Osteoblast (primary cell): ENCODE data around the gene CHST11. TPM values are rescaled to one million over a fixed set of nuclear protein-coding genes. Genes with fewer than 3 reads are reported as not detected.

Source experiments
- DNase-seq: peaks from one replicate; pipeline ENCODE4 v3.0.0; 2011; ENCODE audit warnings: low spot score, mixed read lengths; ENCODE audit not compliant: insufficient read length; ENCODE audit errors: missing footprints
- H2AFZ ChIP-seq: 2 replicates; pipeline ENCODE4 v1.6.0; 2011; ENCODE audit warnings: mild to moderate bottlenecking, low read length
- H3K27ac ChIP-seq: 2 replicates; pipeline ENCODE4 v1.5.1; 2011; ENCODE audit warnings: mild to moderate bottlenecking, low read depth, low read length, moderate library complexity
- H3K27me3 ChIP-seq: 2 replicates; pipeline ENCODE4 v1.6.0; 2012; ENCODE audit warnings: mild to moderate bottlenecking, control low read depth, inconsistent platforms, low read length, moderate library complexity; ENCODE audit not compliant: insufficient read depth
- H3K36me3 ChIP-seq: 2 replicates; pipeline ENCODE4 v1.5.1; 2011; ENCODE audit warnings: mild to moderate bottlenecking, low read length, control low read depth, moderate library complexity; ENCODE audit not compliant: insufficient read depth
- H3K4me1 ChIP-seq: 2 replicates; pipeline ENCODE4 v1.5.1; 2011; ENCODE audit warnings: mild to moderate bottlenecking, low read length, control low read depth, moderate library complexity; ENCODE audit not compliant: insufficient read depth
- H3K4me2 ChIP-seq: 2 replicates; pipeline ENCODE4 v1.6.0; 2011; ENCODE audit warnings: mild to moderate bottlenecking, low read length; ENCODE audit not compliant: insufficient read depth
- H3K4me3 ChIP-seq: fragments of 200-600 bp; sonication (generic); 3 replicates; pipeline ENCODE4 v1.5.1; 2012; ENCODE audit warnings: mild to moderate bottlenecking, low read length, inconsistent platforms; ENCODE audit not compliant: insufficient read depth
- H3K79me2 ChIP-seq: 2 replicates; pipeline ENCODE4 v1.6.0; 2012; ENCODE audit warnings: mild to moderate bottlenecking, low read length, control low read depth, inconsistent platforms; ENCODE audit not compliant: insufficient read depth
- H3K9me3 ChIP-seq: 2 replicates; pipeline ENCODE4 v1.5.1; 2011; ENCODE audit warnings: low read depth, low read length, control low read depth
- H4K20me1 ChIP-seq: 2 replicates; pipeline ENCODE4 v1.6.0; 2012; ENCODE audit warnings: mild to moderate bottlenecking, low read length, control low read depth; ENCODE audit not compliant: insufficient read depth
- total RNA-seq: library from RNA; depleted of rRNA; stranded (reverse); fragments of >200 nt; gene quantifications from 2 replicates; pipeline ENCODE4 v1.2.3, GENCODE V29; 2012
- TF ChIP-seq, protein P1 (sequence below): IDR thresholded peaks from 2 replicates; pipeline ENCODE4 v1.5.1; 2011; ENCODE audit warnings: mild to moderate bottlenecking, low read depth, low read length, moderate library complexity; ENCODE audit errors: extremely low read depth

Gene CHST11
- total RNA-seq, 1 donor: 24.6 TPM

DNA sequence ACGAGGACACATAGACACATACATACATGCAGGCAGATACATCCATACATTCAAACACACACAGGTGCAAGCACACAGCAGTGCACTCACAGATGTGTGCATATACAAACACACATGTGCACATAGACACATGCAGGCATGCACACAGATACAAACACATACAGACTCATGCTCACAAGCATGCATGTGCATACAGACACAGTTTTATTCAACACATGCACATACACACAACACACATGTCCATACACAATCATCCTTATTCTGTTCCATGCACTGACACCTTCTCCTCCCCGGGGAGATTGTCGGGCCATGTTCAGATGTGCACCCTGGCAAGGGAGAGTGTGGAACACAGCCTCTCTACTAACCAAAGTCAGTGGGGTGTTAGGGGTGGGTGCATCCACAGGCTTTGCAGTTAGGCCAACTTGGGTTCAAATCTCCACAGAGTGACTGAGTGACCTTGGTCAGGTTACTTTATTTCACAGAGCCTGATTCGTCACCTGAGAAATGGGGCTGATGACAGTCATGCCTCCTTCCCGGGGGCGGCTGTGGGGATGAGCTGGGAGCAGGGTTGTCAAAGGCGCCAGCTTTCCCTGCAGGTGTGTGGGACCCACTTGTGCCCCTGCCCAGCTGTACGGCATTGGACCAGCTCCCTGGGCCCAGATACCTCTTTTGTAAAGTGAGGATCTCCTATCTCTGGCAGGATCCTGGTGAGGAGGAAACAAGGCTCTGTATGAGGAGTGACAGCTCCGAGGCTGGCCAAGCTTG is 251.2 kb downstream of the CHST11 start:
- peak; percentile 34 for DNase-seq
- TF ChIP-seq, protein P1, sequence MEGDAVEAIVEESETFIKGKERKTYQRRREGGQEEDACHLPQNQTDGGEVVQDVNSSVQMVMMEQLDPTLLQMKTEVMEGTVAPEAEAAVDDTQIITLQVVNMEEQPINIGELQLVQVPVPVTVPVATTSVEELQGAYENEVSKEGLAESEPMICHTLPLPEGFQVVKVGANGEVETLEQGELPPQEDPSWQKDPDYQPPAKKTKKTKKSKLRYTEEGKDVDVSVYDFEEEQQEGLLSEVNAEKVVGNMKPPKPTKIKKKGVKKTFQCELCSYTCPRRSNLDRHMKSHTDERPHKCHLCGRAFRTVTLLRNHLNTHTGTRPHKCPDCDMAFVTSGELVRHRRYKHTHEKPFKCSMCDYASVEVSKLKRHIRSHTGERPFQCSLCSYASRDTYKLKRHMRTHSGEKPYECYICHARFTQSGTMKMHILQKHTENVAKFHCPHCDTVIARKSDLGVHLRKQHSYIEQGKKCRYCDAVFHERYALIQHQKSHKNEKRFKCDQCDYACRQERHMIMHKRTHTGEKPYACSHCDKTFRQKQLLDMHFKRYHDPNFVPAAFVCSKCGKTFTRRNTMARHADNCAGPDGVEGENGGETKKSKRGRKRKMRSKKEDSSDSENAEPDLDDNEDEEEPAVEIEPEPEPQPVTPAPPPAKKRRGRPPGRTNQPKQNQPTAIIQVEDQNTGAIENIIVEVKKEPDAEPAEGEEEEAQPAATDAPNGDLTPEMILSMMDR: no peak
- H4K20me1 ChIP-seq: peaks cover 3% of the 10 kb centered on the region
- peak overlapping the region; percentile 66 for H3K4me2 ChIP-seq
- H3K4me3 ChIP-seq: no peak overlapping the region
- H3K9me3 ChIP-seq: no peaks in the 10 kb centered on the region
- H3K79me2 ChIP-seq: no peaks in the 10 kb centered on the region
- H3K4me1 ChIP-seq: peaks cover 37% of the 10 kb centered on the region
- H3K27me3 ChIP-seq: no peaks in the 10 kb centered on the region
- peak overlapping the region; percentile 4 for H3K27ac ChIP-seq
- H3K36me3 ChIP-seq: no peaks in the 10 kb centered on the region
- no peak overlapping the region for H2AFZ ChIP-seq

DNA sequence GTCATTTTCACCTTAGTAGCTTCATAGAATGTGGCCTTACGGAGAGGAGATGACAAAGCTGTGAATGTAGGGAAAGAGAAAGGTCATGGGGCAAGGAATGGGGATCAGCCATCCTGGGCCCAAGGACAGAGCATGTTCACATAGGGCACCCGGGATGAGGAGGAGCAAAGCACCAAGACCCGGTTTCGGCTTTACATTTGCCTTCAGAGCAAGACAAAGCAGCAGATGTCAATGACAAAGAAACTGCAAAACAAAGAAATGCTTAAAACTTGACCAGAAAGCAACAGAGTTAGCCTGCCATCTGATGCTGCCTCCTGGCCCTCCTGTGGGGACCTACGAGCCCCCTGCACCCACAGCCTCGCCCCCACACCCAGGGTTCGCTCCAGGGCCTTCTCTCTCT is 252.1 kb downstream of the CHST11 start:
- Histone ChIP-seq H3K36me3 (no peaks in the 10 kb centered on the region), H3K4me3 (no peak overlapping the region), H4K20me1 (peaks cover 3% of the 10 kb centered on the region), H3K4me2 (no peak overlapping the region), H3K27me3 (no peaks in the 10 kb centered on the region), H3K4me1 (peaks cover 37% of the 10 kb centered on the region), H3K27ac (no peak overlapping the region), H3K79me2 (no peaks in the 10 kb centered on the region), H3K9me3 (no peaks in the 10 kb centered on the region), H2AFZ (no peak overlapping the region)
- TF ChIP-seq, protein P1: no peak
- no peak for DNase-seq

DNA sequence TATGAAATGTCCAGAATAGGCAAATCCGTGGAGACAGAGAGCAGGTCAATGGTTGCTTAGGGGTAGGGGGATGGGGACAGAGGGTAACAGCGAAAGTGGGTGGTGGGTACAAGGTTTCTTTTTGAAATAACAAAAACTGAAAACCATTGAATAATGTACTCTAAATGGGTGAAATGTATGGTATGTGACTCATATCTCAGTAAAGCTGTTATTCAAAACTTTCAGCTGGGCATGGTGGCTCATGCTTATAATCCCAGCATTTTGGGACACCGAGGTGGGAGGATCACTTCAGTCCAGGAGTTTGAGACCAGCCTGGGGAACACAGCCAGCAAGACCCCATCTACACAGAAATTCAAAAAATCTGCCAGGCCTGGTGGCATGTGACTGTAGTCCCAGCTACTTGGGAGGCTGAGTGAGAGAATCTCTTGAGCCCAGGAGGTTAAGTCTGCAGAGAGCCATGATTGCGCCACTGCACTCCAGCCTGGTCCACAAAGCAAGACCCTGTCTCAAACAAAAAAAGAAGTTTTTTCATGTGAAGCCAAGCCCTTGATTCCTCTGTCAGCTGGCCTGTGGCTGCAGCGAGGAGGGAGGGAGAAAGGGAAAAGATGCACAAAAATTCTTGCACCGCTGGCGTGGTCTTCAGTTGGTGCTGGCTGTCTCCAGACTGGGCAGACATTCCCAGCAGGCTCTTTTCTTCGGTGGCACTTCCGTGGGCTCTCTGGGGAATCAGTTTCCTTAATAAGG is 253.1 kb downstream of the CHST11 start:
- Histone ChIP-seq H3K4me1 (peaks cover 37% of the 10 kb centered on the region), H4K20me1 (peaks cover 6% of the 10 kb centered on the region), H3K9me3 (no peaks in the 10 kb centered on the region), H3K4me2 (no peak overlapping the region), H3K27ac (peak overlapping the region; percentile 57), H3K4me3 (no peak overlapping the region), H3K36me3 (no peaks in the 10 kb centered on the region), H3K79me2 (no peaks in the 10 kb centered on the region), H3K27me3 (no peaks in the 10 kb centered on the region), H2AFZ (no peak overlapping the region)
- DNase-seq: peak; percentile 39
- TF ChIP-seq, protein P1: no peak

DNA sequence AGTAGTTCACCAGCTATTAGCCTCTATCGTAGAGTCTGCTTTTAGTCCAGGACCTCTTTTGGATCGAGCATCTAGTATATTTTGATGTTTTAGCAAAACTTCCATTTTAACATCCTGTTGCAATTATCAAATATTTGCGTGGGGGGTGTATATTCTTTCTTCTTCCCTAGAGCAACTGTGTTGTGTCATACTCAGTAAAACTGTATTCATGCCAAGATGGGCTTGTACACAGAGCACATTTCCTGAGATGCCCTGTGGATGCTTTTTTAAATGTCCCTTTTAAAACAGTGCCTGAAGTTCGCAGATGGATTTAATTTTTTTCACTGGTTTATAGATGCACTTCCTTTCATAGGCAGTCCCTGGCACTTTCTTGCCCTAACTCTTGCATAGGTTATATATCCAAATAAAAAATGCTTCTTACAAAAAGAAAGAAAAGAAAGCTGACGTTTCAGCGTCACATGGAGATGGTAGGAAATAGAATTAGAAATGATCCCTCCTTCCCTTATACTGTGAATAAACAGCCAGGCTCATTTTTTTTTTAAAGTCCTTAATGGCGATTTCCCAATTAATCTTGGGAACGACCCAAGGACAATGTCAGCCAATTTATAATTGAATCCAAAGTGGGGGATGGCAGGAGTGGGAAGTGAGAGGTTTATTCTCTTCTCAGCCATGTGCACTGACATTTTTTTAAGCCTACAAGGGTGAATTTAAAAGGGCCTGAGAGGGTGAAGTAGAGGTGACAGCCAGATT is 254.4 kb downstream of the CHST11 start:
- Histone ChIP-seq H4K20me1 (peaks cover 12% of the 10 kb centered on the region), H3K27me3 (no peaks in the 10 kb centered on the region), H2AFZ (no peak overlapping the region), H3K27ac (peak overlapping the region; percentile 57), H3K9me3 (no peaks in the 10 kb centered on the region), H3K79me2 (no peaks in the 10 kb centered on the region), H3K4me2 (peak overlapping the region; percentile 63), H3K36me3 (no peaks in the 10 kb centered on the region), H3K4me1 (peaks cover 37% of the 10 kb centered on the region), H3K4me3 (peak overlapping the region; percentile 19)
- TF ChIP-seq, protein P1: no peak
- DNase-seq: peak; percentile 96
